Left renal pelvis (tissue), 4 donors: Measurements from ENCODE around the gene PSMB2. TPM values are rescaled to one million over a fixed set of nuclear protein-coding genes. Genes with fewer than 3 reads are reported as not detected.
"Not testable (repeated sequence)": the region's sequence is repeated elsewhere in the genome, so short reads cannot be mapped to it uniquely, and the experiment has no call there.

Experiments used
- DNase-seq, 4 donors: peaks; one replicate each; pipeline ENCODE4 v3.0.0-alpha.2; 2013; ENCODE audit warnings: low read depth in 4 of 4, low spot score in 3 of 4
- polyA plus RNA-seq, 4 donors: library from polyadenylated mRNA; unstranded; fragments of 120-200 nt; gene quantifications; one replicate each; pipeline ENCODE4 v1.2.1, GENCODE V29; 2013; ENCODE audit not compliant: insufficient read length in 4 of 4

PSMB2 gene
- polyA plus RNA-seq, 4 donors, result 71.4 to 91.6 (median 80.1) TPM

GRCh38 chr1:35595684-35596083 lies 45.6 kb downstream of the PSMB2 start:
- no peak for DNase-seq

GRCh38 chr1:35594005-35594760 lies 47.1 kb downstream of the PSMB2 start:
- no peak for DNase-seq

- no peak for DNase-seq
Measured at GRCh38 chr1:35592991-35593769, 48.1 kb downstream of the PSMB2 start.

- DNase-seq, result no peak
Measured at GRCh38 chr1:35591211-35591610, 50.1 kb downstream of the PSMB2 start.

- no peak for DNase-seq
Measured at GRCh38 chr1:35590476-35591040, 50.8 kb downstream of the PSMB2 start.

- no peak for DNase-seq
Measured at GRCh38 chr1:35589516-35590427, 51.6 kb downstream of the PSMB2 start.

- DNase-seq, result no peak
Measured at GRCh38 chr1:35588197-35588910, 53.0 kb downstream of the PSMB2 start.

GRCh38 chr1:35587736-35588135 lies 53.6 kb downstream of the PSMB2 start:
- no peak for DNase-seq

- DNase-seq, result no peak
Measured at GRCh38 chr1:35586808-35587207, 54.5 kb downstream of the PSMB2 start.

GRCh38 chr1:35585805-35586204 lies 55.5 kb downstream of the PSMB2 start:
- not testable (repeated sequence) for DNase-seq

- no peak for DNase-seq
Measured at GRCh38 chr1:35585281-35585680, 56.0 kb downstream of the PSMB2 start.

- not testable (repeated sequence) for DNase-seq
Measured at GRCh38 chr1:35581621-35582020, 59.7 kb downstream of the PSMB2 start.

- DNase-seq, result no peak
Measured at GRCh38 chr1:35580949-35581388, 60.4 kb downstream of the PSMB2 start.

GRCh38 chr1:35577071-35577998 lies 64.0 kb downstream of the PSMB2 start:
- no peak for DNase-seq

- DNase-seq, result not testable (repeated sequence)
Measured at GRCh38 chr1:35576766-35577070, 64.6 kb downstream of the PSMB2 start.

GRCh38 chr1:35576061-35576765 lies 65.1 kb downstream of the PSMB2 start:
- DNase-seq, result no peak

GRCh38 chr1:35575416-35575958 lies 65.8 kb downstream of the PSMB2 start:
- DNase-seq, result no peak
